Stomach (tissue), 4 donors: Measurements from ENCODE around the gene GREM2.

Experiments used
- CTCF ChIP-seq, 7 experiments: fragments of 450-650 bp in 4 of 7; fragments of 200-600 bp in 3 of 7; sonication (generic) in 3 of 7; IDR thresholded peaks; one replicate each; pipeline ENCODE4 v1.5.1; 2016 to 2019; ENCODE audit warnings: antibody characterized with exemption in 7 of 7, control low read depth in 2 of 7, mild to moderate bottlenecking in 1 of 7
- EP300 ChIP-seq: sonication (generic); formaldehyde crosslinking; IDR thresholded peaks from one replicate; pipeline ENCODE4 v1.6.1; 2017; ENCODE audit warnings: antibody characterized with exemption
- POLR2A ChIP-seq, 4 donors: fragments of 450-650 bp; IDR thresholded peaks; one replicate each; pipeline ENCODE4 v1.6.1; 2016; ENCODE audit warnings: antibody characterized with exemption in 4 of 4, control low read depth in 2 of 4, mild to moderate bottlenecking in 1 of 4, moderate library complexity in 1 of 4
- POLR2AphosphoS5 ChIP-seq, 3 donors: sonication (generic); formaldehyde crosslinking; IDR thresholded peaks; one replicate each; pipeline ENCODE4 v1.6.1; 2016; ENCODE audit warnings: antibody characterized with exemption in 3 of 3

GRCh38 chr1:240492832-240493440 lies 119.0 kb downstream of the GREM2 start:
- TF ChIP-seq CTCF (IDR thresholded peaks at IDR 0.05) (no peak), EP300 (no peak), POLR2A (IDR thresholded peaks at IDR 0.05) (no peak), POLR2AphosphoS5 (IDR thresholded peaks at IDR 0.05) (no peak)
